Psoas muscle (tissue), 8 donors: ENCODE results near the gene EIF2S2. TPM values are rescaled to one million over a fixed set of nuclear protein-coding genes. Genes with fewer than 3 reads are reported as not detected.

Source experiments
- ATAC-seq, 4 donors: fragments of 200-7000 bp; cut with Tn5 transposase; one replicate each; pipeline ENCODE4 v1.9.1; 2020; ENCODE audit warnings: moderate library complexity in 3 of 4, mild to moderate bottlenecking in 2 of 4
- DNase-seq, 2 donors: peaks; one replicate each; pipeline ENCODE4 v3.0.0-alpha.2; 2020
- H3K27ac ChIP-seq: fragments of 200-600 bp; one replicate; pipeline ENCODE4 v1.8.0; 2022
- H3K27me3 ChIP-seq, 3 donors: fragments of 200-600 bp in 1 of 3; one replicate each; pipeline versions ENCODE4 v1.6.1 to v1.8.0; 2013 to 2022; ENCODE audit warnings: low read length in 2 of 3, mild to moderate bottlenecking in 2 of 3, moderate library complexity in 1 of 3; ENCODE audit not compliant: insufficient read depth in 3 of 3
- H3K36me3 ChIP-seq, 2 donors: fragments of 200-600 bp in 1 of 2; one replicate each; pipeline versions ENCODE4 v1.6.1 to v1.8.0; 2013 to 2022; ENCODE audit warnings: low read depth in 1 of 2, mild to moderate bottlenecking in 1 of 2, moderate library complexity in 1 of 2; ENCODE audit not compliant: insufficient read depth in 1 of 2
- H3K4me1 ChIP-seq: fragments of 200-600 bp; one replicate; pipeline ENCODE4 v1.8.0; 2022
- H3K4me3 ChIP-seq: fragments of 200-600 bp; one replicate; pipeline ENCODE4 v1.8.0; 2022; ENCODE audit warnings: mild to moderate bottlenecking
- H3K9me3 ChIP-seq: fragments of 200-600 bp; one replicate; pipeline ENCODE4 v1.8.0; 2022
- CTCF ChIP-seq: fragments of 200-600 bp; IDR thresholded peaks from one replicate; pipeline ENCODE4 v1.8.0; 2022; ENCODE audit warnings: antibody characterized with exemption
- WGBS, 3 donors: extraction: QIAGEN DNeasy Blood & Tissue Kit; methylation state at CpG; one replicate each; pipeline versions ENCODE4 v1.1.6 to v1.1.7; 2013; 5-methylcytosine and 5-hydroxymethylcytosine counted together
- intact Hi-C, 2 donors: fragments of 100-400 bp; cut with DNase I; formaldehyde crosslinking; loops; one replicate each; pipeline versions ENCODE4 v1.11.0 to v1.14.2; 2022
- polyA plus RNA-seq, 3 donors: library from polyadenylated mRNA; stranded (reverse); fragments of 200-250 nt; gene quantifications; one replicate each; pipeline ENCODE4 v1.2.3, GENCODE V29; 2013
- total RNA-seq, 4 donors: library from RNA; stranded (reverse); fragmentation: NEBNext Ultra II Directional in 2 of 4; extraction: Animal tissue kit (Norgen Biotek cat#: 25700) in 2 of 4; gene quantifications; one replicate each; pipeline versions ENCODE4 v1.2.1 to v1.2.4, GENCODE V29; 2021 to 2023
- donor health status: healthy with polysubstance abuse.
- donor health status: DM: no; HTN: no; CAD: no; lungs with moderate emphysema.
- donor health status: Bipolar disorder and iron deficiency.
- donor health status: healthy.
- donor health status: DM: yes; HTN: yes; CAD: no.
- donor health status: DM: no; HTN: no; CAD: no.
- donor health status: DM: no; HTN: no; CAD: no.
- donor health status: DM: yes; HTN: yes; CAD: no.

Gene EIF2S2
- total and polyA plus RNA-seq, 7 donors = 49.4 to 219 (median 88.9) TPM

GRCh38 chr20:34096699-34097444 lies 15.2 kb downstream of the EIF2S2 start:
- TF ChIP-seq CTCF = no peak
- intact Hi-C loops = no loop called here
- H3K4me1 ChIP-seq = peaks cover 3% of the 10 kb centered on the region
- ATAC-seq (peak in 3 of 4 donors; percentile 34 to 72 (median 43)), DNase-seq (no peak)
- WGBS, 3 donors = 70 to 79% (median 75%) methylated on average over 9 of the region's 9 CpGs
- H3K4me3 ChIP-seq = no peak overlapping the region
- no peaks in the 10 kb centered on the region for H3K27me3 ChIP-seq
- H3K36me3 ChIP-seq = peaks cover 29 to 100% of the 10 kb centered on the region in 2 donors
- H3K9me3 ChIP-seq = no peaks in the 10 kb centered on the region
- H3K27ac ChIP-seq = no peak overlapping the region

GRCh38 chr20:34095825-34096224 lies 16.2 kb downstream of the EIF2S2 start:
- intact Hi-C loops = no loop called here
- Histone ChIP-seq H3K9me3 (no peaks in the 10 kb centered on the region), H3K27ac (no peak overlapping the region), H3K36me3 (peaks cover 22 to 100% of the 10 kb centered on the region in 2 donors), H3K27me3 (no peaks in the 10 kb centered on the region), H3K4me1 (peaks cover 3% of the 10 kb centered on the region), H3K4me3 (no peak overlapping the region)
- no peak for DNase-seq
- TF ChIP-seq CTCF = no peak
- no peak for ATAC-seq

GRCh38 chr20:34093895-34094294 lies 18.1 kb downstream of the EIF2S2 start:
- H3K9me3 ChIP-seq = no peaks in the 10 kb centered on the region
- peaks cover 20 to 100% of the 10 kb centered on the region in 2 donors for H3K36me3 ChIP-seq
- WGBS, 3 donors = 93 to 97% (median 94%) methylated on average over 2 of the region's 2 CpGs
- no peak for TF ChIP-seq CTCF
- intact Hi-C loops = no loop called here
- ATAC-seq (no peak), DNase-seq (no peak)
- H3K27me3 ChIP-seq = no peaks in the 10 kb centered on the region
- H3K4me3 ChIP-seq = no peak overlapping the region
- no peak overlapping the region for H3K27ac ChIP-seq
- H3K4me1 ChIP-seq = peaks cover 18% of the 10 kb centered on the region

GRCh38 chr20:34091637-34092200 lies 20.3 kb downstream of the EIF2S2 start:
- Histone ChIP-seq H3K27me3 (no peaks in the 10 kb centered on the region), H3K36me3 (peaks cover 26 to 100% of the 10 kb centered on the region in 2 donors), H3K9me3 (no peaks in the 10 kb centered on the region), H3K4me3 (no peak overlapping the region), H3K27ac (no peak overlapping the region), H3K4me1 (peaks cover 15% of the 10 kb centered on the region)
- DNase-seq (no peak), ATAC-seq (no peak)
- no peak for TF ChIP-seq CTCF
- intact Hi-C loops = no loop called here
- WGBS, 3 donors = 90 to 97% (median 94%) methylated on average over 6 of the region's 6 CpGs
